HG02763 (cell line): Measurements from ENCODE around the gene DMBT1.

Experiments
- ATAC-seq: cut with Tn5 transposase; IDR thresholded peaks from one replicate; pipeline ENCODE4 v1.9.1; 2021; ENCODE audit warnings: mild to moderate bottlenecking, moderate library complexity; ENCODE audit not compliant: unreplicated experiment

Gene DMBT1

GRCh38 chr10:122560279-122560804 lies at the start of gene DMBT1:
TSS of gene DMBT1 (plus strand) at chr10:122560754. CDS start at chr10:122560771, 17 bp downstream.
- no peak for ATAC-seq

- ATAC-seq = no peak
These were observed 47.5 kb upstream of the DMBT1 start for GRCh38 chr10:122513053-122513452.

- ATAC-seq = no peak
These were observed 46.3 kb upstream of the DMBT1 start for GRCh38 chr10:122514045-122514840.

- ATAC-seq = no peak
These were observed 45.5 kb upstream of the DMBT1 start for GRCh38 chr10:122515022-122515424.

- ATAC-seq = peak; percentile 77
These were observed 44.8 kb upstream of the DMBT1 start for GRCh38 chr10:122515588-122516231.

- ATAC-seq = no peak
These were observed 43.8 kb upstream of the DMBT1 start for GRCh38 chr10:122516734-122517133.

- no peak for ATAC-seq
These were observed 41.4 kb upstream of the DMBT1 start for GRCh38 chr10:122519144-122519543.

GRCh38 chr10:122519873-122520272 lies 40.7 kb upstream of the DMBT1 start:
- ATAC-seq = no peak

- ATAC-seq = no peak
These were observed 39.5 kb upstream of the DMBT1 start for GRCh38 chr10:122521011-122521410.

- no peak for ATAC-seq
These were observed 35.7 kb upstream of the DMBT1 start for GRCh38 chr10:122524811-122525210.

GRCh38 chr10:122525788-122526187 lies 34.8 kb upstream of the DMBT1 start:
- ATAC-seq = no peak

GRCh38 chr10:122526892-122527291 lies 33.7 kb upstream of the DMBT1 start:
- ATAC-seq = no peak

GRCh38 chr10:122530177-122530576 lies 30.4 kb upstream of the DMBT1 start:
- no peak for ATAC-seq

GRCh38 chr10:122531261-122531660 lies 29.3 kb upstream of the DMBT1 start:
- ATAC-seq = no peak

GRCh38 chr10:122531939-122532338 lies 28.6 kb upstream of the DMBT1 start:
- ATAC-seq = no peak

GRCh38 chr10:122532601-122533296 lies 27.8 kb upstream of the DMBT1 start:
- ATAC-seq = no peak

GRCh38 chr10:122537545-122537944 lies 23.0 kb upstream of the DMBT1 start:
- ATAC-seq = no peak

GRCh38 chr10:122541541-122542002 lies 19.0 kb upstream of the DMBT1 start:
- ATAC-seq = no peak

- no peak for ATAC-seq
These were observed 16.7 kb upstream of the DMBT1 start for GRCh38 chr10:122543676-122544445.

- no peak for ATAC-seq
These were observed 16.1 kb upstream of the DMBT1 start for GRCh38 chr10:122544493-122544892.

GRCh38 chr10:122546242-122546641 lies 14.3 kb upstream of the DMBT1 start:
- ATAC-seq = no peak
